AG08396 (cell line): ENCODE data around the gene LGI1.
"Not testable (repeated sequence)": the region's sequence is repeated elsewhere in the genome, so short reads cannot be mapped to it uniquely, and the experiment has no call there.

Source experiments
- DNase-seq: peaks from one replicate; pipeline ENCODE4 v3.0.0; 2012; ENCODE audit warnings: low spot score, mixed read lengths

LGI1 gene

DNA sequence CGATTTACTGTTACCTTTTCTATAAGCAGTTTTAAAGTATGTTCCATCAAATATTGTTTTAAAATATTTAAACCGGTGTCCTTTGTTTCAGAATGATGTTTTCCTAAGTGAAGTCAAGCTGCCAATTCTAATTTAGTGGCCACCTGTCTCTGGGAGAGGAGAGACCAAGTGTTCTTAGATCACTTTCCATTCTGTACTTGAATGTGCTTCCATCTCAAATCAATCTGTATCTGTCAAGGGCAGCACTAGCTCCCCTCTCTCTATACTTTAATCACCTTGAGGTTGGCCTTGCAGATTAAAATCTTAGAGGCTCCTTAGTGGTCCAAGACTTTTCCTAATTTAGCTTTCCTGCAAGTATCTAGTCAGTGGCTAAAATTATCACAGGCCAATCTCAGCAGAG lies 49.6 kb downstream of the LGI1 start:
- DNase-seq: no peak

DNA sequence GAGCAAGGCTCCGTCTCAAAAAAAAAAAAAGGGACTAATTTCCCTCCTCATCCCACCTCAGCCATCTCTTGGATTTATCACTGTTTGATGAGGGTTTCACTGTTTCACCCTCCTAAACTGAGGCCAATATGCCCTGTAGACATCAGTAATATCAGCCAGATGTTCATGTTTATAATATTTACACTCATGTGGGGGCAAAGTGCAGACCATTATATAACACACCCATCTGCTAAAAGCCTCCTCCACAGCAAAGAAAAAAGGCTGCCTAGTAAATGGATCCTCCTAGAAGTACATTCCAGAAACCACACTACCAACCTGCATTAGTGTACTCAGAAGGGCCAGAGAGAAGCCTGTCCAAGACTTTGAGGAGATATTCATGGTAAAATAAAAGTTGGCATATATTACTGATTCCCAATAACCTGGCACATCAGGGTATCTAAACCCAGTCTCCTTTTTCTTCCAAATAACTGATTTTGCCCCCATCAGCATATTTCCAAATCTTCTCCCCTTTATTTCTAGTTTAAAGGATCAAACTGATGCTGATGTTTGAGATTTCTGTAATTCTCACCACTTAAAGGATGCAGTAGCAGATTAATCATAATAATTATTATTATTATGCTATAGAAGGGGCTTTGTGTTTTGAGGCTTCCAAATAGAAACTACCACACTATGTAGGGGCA lies 55.1 kb downstream of the LGI1 start:
- DNase-seq: no peak

GRCh38 chr10:93813507-93814465 lies 56.0 kb downstream of the LGI1 start:
- DNase-seq: peak; percentile 35

- no peak for DNase-seq
These were observed 57.8 kb downstream of the LGI1 start for GRCh38 chr10:93815304-93816096.

GRCh38 chr10:93816123-93816747 lies 58.5 kb downstream of the LGI1 start:
- DNase-seq: peak; percentile 63

DNA sequence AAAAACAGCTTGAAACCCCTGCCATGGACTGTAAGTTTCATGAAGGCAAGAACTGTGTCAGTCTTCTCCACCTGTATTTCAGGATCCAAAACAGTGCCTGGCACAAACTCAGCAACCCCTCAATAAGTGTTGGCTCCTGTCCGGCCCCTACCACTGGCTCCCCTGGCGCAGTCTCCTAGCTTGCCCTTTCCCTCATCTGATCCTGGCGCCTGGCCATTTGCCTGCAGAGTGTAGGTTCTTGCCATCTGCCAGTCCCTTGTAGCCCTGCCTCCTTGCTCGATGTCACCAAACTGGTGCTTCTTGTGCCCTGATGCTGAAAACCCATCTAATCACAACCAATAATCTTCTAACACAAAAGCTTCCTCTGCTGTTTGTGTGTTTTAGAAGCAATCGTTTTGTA lies 60.4 kb downstream of the LGI1 start:
- no peak for DNase-seq

GRCh38 chr10:93819520-93819919 lies 61.8 kb downstream of the LGI1 start:
- DNase-seq: no peak

GRCh38 chr10:93820434-93820833 lies 62.7 kb downstream of the LGI1 start:
- DNase-seq: no peak

- no peak for DNase-seq
These were observed 63.5 kb downstream of the LGI1 start for GRCh38 chr10:93821051-93821772.

GRCh38 chr10:93826355-93826754 lies 68.6 kb downstream of the LGI1 start:
- DNase-seq: no peak

- DNase-seq: no peak
These were observed 69.5 kb downstream of the LGI1 start for GRCh38 chr10:93827056-93827804.

GRCh38 chr10:93831065-93831464 lies 73.3 kb downstream of the LGI1 start:
- not testable (repeated sequence) for DNase-seq

GRCh38 chr10:93835770-93836169 lies 78.0 kb downstream of the LGI1 start:
- no peak for DNase-seq

- DNase-seq: no peak
These were observed 80.1 kb downstream of the LGI1 start for GRCh38 chr10:93837822-93838221.

GRCh38 chr10:93838278-93838677 lies 80.5 kb downstream of the LGI1 start:
- DNase-seq: no peak

GRCh38 chr10:93841961-93842360 lies 84.2 kb downstream of the LGI1 start:
- no peak for DNase-seq

DNA sequence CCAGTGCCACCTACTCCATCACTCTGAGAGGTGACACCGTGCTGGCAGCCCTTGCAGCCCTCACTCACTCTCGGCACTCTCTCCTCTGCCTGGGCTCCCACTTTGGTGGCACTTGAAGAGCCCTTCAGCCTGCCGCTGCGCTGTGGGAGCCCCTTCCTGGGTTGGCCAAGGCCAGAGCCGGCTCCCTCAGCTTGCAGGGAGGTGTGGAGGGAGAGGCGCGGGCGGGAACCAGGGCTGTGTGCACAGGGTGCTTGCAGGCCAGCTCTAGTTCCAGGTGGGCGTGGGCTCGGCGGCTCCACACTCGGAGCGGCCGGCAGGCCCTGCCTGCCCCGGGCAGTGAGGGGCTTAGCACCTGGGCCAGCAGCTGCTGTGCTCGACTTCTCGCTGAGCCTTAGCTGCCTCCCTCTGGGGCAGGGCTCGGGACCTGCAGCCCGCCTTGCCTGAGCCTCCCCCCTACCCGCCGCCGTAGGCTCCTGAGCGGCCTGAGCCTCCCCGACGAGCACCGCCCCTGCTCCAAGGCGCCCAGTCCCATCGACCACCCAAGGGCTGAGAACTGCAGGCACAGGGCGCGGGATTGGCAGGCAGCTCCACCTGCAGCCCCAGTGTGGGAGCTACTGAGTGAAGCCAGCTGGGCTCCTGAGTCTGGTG lies 87.4 kb downstream of the LGI1 start:
- DNase-seq: no peak
